Hindlimb muscle (tissue), 1 donor: Measurements from ENCODE around the gene ZCCHC24. TPM values are rescaled to one million over a fixed set of nuclear protein-coding genes. Genes with fewer than 3 reads are reported as not detected.
"Not testable (repeated sequence)": the region's sequence is repeated elsewhere in the genome, so short reads cannot be mapped to it uniquely, and the experiment has no call there.

ENCODE experiments used
- DNase-seq: peaks from one replicate; pipeline ENCODE4 v3.0.0-alpha.2; 2013
- polyA plus RNA-seq: library from polyadenylated mRNA; unstranded; fragments of 120-200 nt; gene quantifications from one replicate; pipeline ENCODE4 v1.2.1, GENCODE V29; 2013; ENCODE audit not compliant: insufficient read length

The ZCCHC24 gene
- polyA plus RNA-seq, 1 donor = 82.0 TPM

DNA sequence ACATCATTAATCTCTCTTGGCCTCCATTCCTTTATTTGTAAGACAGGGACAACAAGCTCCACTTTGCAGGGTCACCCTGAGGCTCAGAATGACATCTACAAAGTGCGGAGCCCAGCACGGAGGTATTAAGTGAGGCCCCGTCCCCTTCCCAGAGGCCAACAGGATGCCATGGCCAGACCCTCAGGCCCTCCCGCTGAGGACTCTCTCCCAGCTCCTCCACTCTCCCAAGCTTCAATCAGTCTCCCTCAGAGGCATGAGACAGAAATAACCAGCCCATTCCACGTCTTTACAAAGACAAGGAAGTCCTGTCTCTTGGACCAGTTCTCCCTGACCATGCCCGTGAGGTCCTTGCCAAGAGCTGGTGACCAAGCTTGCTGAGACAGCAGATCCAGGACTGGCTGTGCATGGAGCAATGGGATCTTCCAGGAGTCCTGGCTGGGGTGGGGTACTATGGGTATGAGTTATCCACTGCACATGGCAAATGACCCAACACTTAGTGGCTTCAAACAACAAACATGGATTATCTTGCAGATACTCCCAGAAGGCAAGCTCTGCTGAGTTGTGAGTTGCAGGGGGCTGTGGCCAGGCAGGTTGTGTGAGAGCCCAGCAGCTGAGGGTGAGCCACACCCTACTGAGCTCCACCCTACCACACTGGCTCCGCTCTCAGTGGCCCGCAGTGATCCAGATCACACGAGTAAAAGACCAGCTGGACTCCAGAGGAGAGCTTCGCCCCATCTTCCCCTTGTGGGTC lies 102.4 kb downstream of the ZCCHC24 start:
- DNase-seq = no peak

DNA sequence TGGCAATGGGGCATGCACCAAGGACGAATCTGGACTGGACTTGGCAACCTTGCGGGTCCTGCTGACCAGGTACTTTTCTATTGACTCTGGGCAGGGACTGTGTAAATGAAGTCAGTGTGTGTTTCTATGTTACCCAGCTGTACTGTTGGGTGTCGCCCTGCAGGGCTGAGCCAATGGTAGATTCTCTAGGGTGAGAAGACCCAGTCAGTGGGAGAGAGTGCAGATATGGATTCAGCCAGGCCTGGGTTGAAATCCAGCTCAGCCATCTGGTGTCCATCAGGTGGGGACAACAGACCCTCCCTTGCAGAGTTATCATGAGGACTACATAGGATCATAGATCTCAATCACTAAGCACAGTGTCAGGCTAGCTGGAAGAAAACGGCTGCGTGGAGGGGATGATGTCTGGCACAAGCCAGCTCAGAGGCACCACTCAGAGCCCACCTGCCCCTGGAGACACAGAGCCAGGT lies 103.1 kb downstream of the ZCCHC24 start:
- DNase-seq = no peak

DNA sequence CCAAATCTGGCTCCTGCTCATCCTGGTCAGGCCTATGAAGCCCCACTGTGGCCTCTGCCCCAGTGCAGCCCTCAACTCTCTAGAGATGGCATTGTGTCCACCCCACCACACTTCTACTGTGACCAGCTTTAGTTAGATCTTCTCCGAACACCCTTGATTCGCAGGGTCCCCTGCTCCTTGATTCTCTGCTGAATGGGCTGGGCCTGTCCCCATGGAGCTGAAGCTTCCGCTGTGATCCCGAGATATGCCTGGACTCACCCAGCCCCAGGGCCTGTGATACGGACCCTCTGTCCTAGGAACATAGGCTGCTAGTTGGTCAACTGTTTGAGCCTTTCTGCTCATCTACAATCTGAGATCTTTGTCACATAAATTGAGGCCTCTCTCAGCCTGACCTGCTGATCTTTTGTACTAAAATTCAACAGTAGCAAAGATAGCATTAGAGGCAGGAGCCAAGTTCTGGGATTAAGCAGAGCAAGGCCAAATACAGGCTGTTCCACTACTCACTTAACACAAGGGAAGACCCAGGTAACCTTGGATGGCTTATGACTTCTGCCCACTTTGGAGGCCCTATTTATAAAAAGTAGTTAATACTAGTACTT lies 104.7 kb downstream of the ZCCHC24 start:
- no peak for DNase-seq

DNA sequence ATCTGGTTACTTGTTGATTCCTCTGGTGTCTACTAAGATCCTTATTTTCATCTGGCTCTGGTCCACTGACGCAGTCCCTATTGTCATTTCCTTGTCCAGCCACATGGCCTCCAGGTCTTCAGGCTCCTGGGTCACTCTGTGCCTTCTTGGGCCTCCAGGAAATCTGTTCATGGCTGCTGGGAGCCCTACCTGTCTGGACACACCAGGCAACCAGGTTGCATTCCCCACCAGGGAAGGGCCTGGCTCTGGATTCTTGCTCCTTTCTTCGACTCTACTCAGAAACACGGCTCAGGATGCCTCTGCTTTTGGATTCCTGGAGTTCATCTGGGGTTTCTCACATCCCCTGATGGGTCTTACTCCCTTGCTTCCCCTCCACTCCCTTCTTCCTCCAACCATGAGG lies 106.2 kb downstream of the ZCCHC24 start:
- DNase-seq = no peak

DNA sequence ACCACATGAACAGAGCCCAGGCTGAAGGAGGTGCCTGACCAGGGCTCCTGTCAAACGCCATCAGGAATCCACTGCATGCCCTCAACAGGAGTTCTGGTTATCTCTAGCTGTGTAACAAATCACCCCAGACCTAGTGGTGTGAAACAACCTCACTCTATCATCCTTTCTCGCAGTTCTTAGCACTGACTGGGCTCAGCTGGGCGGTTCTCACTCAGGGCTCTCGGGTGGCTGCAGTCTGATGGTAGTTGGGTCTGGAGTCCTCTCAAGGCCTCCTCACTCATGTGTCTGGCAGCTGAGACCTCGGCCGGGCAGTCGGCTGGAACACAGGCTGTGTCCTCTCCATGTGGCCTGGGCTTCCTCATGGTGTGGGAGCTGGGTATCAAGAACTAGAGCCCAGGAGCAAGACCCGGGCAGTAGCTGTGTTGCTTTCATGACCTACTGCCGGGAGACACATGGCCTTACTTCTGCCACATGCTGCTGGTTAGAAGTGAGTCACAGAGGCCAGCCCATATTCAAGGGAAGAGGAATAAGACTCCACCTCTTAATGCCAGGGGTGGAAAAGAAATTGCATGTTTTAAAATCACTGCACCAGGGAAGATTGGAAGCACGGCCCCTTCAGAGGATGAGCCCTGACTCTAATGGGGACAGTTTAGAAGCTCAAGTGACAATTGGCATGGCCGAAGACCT lies 107.5 kb downstream of the ZCCHC24 start:
- DNase-seq = not testable (repeated sequence)

DNA sequence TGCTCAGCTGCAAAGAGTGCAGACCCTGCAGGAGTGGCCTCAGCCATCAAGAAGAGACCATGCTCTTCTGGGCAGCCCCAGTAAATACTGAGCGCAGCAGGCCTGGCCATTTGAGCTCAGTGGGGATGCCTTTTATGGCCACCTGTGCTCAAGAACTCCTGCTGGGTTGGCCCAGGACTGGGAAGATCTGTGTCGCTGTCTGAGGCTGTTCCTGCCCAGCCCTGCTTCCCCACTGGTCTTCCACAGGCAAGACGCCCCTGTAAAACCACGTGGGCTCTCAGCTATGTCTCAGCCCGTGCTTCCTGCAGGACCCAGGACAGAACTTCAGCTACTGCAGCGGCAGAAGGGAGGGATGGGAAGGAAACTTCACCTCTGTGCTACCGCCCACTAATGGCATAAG lies 108.7 kb downstream of the ZCCHC24 start:
- no peak for DNase-seq

DNA sequence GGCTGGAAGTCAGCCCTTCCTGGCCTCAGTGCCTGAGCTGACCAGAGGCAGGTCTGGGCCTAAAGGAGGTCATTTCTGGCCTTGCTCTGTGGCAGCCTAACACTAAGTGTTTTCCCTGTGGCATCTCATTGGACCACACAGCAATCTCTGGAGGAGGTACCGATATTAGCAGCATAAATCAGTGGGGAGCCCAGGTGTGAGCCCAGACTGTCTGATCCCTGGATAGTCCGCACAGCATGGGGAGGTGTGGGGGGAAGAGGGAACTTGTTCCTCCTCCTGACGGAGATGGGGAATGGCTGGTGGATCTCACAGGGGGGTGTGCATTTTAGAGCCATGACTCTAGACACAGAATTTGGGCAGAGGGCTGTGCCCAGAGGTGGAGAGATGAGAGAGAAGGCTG lies 109.1 kb downstream of the ZCCHC24 start:
- no peak for DNase-seq

DNA sequence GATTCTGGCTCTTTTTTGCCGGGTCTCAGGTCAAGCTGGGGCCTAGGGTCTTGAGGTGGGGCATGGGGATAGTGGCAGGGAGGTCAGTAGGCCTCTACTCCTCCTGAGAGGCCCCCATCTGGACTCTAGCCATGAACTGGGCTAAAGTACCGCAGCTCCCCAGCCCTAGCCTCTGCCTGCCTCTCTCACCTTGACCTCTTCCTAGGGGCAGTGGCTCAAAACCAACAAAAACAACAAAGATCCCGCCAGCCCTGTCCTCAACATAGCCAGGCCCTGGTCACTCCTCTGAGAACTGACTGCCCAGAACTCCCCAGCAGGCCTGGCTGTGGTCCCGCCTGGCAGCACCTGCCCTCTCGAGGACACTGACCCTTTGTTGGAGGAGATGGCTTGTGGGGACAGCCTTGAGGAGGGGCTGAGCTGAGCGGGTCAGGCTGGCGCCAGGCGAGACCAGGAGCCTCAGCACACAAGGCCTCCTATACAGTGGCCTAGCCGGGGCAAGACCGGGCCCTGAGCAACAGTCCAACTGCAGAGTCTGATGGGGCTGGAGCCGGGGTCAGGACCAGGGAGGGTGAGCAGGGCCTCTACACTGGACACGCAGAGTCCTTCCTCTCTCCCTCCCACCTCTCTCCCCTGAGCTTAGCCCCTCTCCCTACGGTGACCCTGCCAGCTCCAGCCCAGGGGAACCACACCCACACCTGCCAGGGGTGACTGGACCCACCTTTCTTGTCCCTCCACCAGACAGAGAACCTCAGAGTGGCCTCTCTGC lies 109.8 kb downstream of the ZCCHC24 start:
- DNase-seq = no peak

DNA sequence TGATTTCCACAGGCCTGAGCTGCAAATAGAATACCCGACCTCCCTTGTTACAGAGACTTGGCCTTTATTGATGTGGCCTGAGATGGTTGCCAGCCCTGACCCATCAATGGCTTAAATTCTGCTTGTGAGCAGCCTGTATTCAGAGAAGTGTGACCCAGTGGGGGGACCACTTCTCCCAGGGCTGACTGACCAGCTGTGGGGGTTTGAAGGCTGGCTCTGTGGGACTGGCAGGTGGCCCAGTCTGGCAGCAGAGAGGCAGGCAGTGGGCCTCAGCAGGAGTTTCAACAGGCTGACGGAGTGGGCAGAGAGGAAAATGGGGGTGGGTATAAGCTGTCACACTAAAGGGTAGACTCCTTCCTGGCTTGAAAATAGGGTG lies 110.3 kb downstream of the ZCCHC24 start:
- no peak for DNase-seq

DNA sequence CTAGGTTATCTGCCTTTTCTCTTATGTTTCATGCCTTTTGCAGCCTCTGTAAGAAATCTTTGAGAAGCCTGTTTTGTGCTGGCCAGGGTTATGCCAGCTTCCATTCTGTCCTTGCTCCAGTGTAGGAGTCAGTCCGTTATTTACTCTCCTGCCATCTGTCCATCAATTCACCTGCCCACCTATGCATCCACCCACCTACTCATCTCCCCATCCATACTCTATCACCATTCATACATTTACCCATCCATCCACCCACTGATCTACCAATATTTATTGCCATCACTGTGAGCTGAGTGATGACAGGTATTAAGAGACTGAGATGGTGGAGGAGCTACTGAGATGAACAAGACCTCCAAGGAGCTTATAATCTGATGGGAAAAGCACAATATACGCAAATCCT lies 110.9 kb downstream of the ZCCHC24 start:
- no peak for DNase-seq

DNA sequence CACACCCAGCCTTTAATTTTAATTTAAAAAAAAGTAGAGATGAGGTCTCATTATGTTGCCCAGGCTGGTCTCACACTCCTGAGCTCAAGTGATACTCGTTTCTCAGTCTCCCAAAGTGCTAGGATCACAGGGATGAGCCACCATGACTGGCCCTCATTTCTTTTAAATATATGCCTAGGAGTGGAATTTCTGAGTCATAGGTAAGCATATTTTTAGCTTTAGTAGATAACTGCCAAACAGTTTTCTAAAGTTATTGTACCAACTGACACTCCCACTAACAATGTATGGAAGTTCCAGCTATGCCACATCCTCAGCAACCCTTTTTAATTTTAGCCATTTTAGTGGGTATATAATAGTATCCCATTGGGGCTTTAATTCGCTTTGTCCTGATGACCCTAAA lies 111.9 kb downstream of the ZCCHC24 start:
- no peak for DNase-seq

DNA sequence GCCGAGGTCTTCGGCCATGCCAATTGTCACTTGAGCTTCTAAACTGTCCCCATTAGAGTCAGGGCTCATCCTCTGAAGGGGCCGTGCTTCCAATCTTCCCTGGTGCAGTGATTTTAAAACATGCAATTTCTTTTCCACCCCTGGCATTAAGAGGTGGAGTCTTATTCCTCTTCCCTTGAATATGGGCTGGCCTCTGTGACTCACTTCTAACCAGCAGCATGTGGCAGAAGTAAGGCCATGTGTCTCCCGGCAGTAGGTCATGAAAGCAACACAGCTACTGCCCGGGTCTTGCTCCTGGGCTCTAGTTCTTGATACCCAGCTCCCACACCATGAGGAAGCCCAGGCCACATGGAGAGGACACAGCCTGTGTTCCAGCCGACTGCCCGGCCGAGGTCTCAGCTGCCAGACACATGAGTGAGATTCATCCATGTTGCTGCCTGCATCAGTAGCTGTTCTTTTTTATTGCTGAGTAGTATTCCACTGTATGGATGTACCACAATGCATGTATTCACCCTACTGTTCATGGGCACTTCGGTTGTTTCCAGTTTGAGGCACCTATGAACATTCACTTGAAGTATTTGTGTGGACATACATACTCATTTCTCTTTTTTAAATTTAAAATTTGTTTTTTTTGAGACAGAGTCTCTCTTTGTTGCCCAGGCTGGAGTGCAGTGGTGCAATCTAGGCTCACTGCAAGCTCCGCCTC lies 112.7 kb downstream of the ZCCHC24 start:
- not testable (repeated sequence) for DNase-seq

Other genes starting within 250 kb of the ZCCHC24 start
- gene PPIF, start 98.2 kb downstream of the ZCCHC24 start, polyA plus RNA-seq = 21.5 TPM
- 1.6 TPM for gene EIF5AL1, start 66.9 kb upstream of the ZCCHC24 start, polyA plus RNA-seq
- 0.26 TPM for gene SFTPA2, start 114.8 kb upstream of the ZCCHC24 start, polyA plus RNA-seq
- not detected for gene SFTPA1, start 165.3 kb upstream of the ZCCHC24 start, polyA plus RNA-seq